Ovary (tissue), 9 donors: Measurements from ENCODE around the gene PCDHGA1. TPM values are rescaled to one million over a fixed set of nuclear protein-coding genes. Genes with fewer than 3 reads are reported as not detected.
A peak's percentile ranks its signal among the peaks of the same experiment; 100 is the strongest.
"Not testable (repeated sequence)": the region's sequence is repeated elsewhere in the genome, so short reads cannot be mapped to it uniquely, and the experiment has no call there.

Source experiments
- DNase-seq, 5 donors: peaks; one replicate each; pipeline ENCODE4 v3.0.0-alpha.2; 2019 to 2020
- H3K27ac ChIP-seq, 2 donors: fragments of 200-600 bp; one replicate each; pipeline versions ENCODE4 v1.5.1 to v1.8.0; 2019 to 2022
- H3K27me3 ChIP-seq: fragments of 200-600 bp; one replicate; pipeline ENCODE4 v1.8.0; 2022
- H3K36me3 ChIP-seq: fragments of 200-600 bp; sonication (generic); one replicate; pipeline ENCODE4 v1.5.1; 2019
- H3K4me1 ChIP-seq: one replicate; pipeline ENCODE4 v1.8.1; 2013; ENCODE audit warnings: mild to moderate bottlenecking, moderate library complexity; ENCODE audit not compliant: insufficient read depth
- H3K4me3 ChIP-seq: fragments of 200-600 bp; sonication (generic); one replicate; pipeline ENCODE4 v1.5.1; 2017
- H3K9me3 ChIP-seq, 2 donors: fragments of 200-600 bp in 1 of 2; sonication (generic) in 1 of 2; one replicate each; pipeline versions ENCODE4 v1.5.1 to v1.8.1; 2013 to 2019; ENCODE audit warnings: mild to moderate bottlenecking in 1 of 2, moderate library complexity in 1 of 2
- CTCF ChIP-seq, 3 donors: fragments of 450-650 bp in 2 of 3; fragments of 200-600 bp in 1 of 3; IDR thresholded peaks; one replicate each; pipeline versions ENCODE4 v1.5.1 to v1.8.0; 2016 to 2022; ENCODE audit warnings: antibody characterized with exemption in 3 of 3, mild to moderate bottlenecking in 1 of 3
- EP300 ChIP-seq: sonication (generic); formaldehyde crosslinking; IDR thresholded peaks from one replicate; pipeline ENCODE4 v1.6.1; 2017; ENCODE audit warnings: antibody characterized with exemption
- POLR2A ChIP-seq: fragments of 450-650 bp; IDR thresholded peaks from one replicate; pipeline ENCODE4 v1.6.1; 2017; ENCODE audit warnings: antibody characterized with exemption, mild to moderate bottlenecking, moderate library complexity
- WGBS, 3 donors: extraction: QIAGEN DNeasy Blood & Tissue Kit in 1 of 3; methylation state at CpG; one replicate each; pipeline versions ENCODE4 v1.1.5 to v1.1.7; 2013 to 2017; 5-methylcytosine and 5-hydroxymethylcytosine counted together
- intact Hi-C, 4 donors: fragments of 100-400 bp; cut with DNase I; formaldehyde crosslinking; loops; one replicate each; pipeline versions ENCODE4 v1.11.0 to v1.15.1; 2022 to 2023
- polyA plus RNA-seq, 2 donors: library from polyadenylated mRNA; stranded (reverse); fragments of 200-250 nt in 1 of 2; fragments of 350-450 nt in 1 of 2; fragmentation: Illumina TruSeq in 1 of 2; extraction: RNeasy Lipid Tissue Mini Kit (QIAGEN cat#74804) in 1 of 2; gene quantifications; one replicate each; pipeline ENCODE4 v1.2.3, GENCODE V29; 2013 to 2014
- total RNA-seq, 7 donors: library from RNA; depleted of rRNA in 2 of 7; stranded (reverse); fragments of >200 nt in 2 of 7; fragmentation: NEBNext Ultra II Directional in 3 of 7; extraction: Animal tissue kit (Norgen Biotek cat#: 25700) in 3 of 7; gene quantifications; one replicate each; pipeline versions ENCODE4 v1.1.0 to v1.2.4, GENCODE V29; 2016 to 2023
- donor health status: DM: no; HTN: no; CAD: no; lungs with moderate emphysema.
- donor health status: DM: no; HTN: no; CAD: no.
- donor health status: Bipolar disorder and iron deficiency.
- donor health status: DM: yes; HTN: yes; CAD: no.
- donor health status: DM: no; HTN: no; CAD: no.
- donor health status: DM: yes; HTN: yes; CAD: no.

Gene PCDHGA1
- total and polyA plus RNA-seq, 9 donors = 0.29 to 2.8 (median 0.94) TPM

GRCh38 chr5:141338538-141339306 is 8.4 kb downstream of the PCDHGA1 start, which contains the start of gene PCDHGA2:
Gene PCDHGA2, plus strand, starts transcription at chr5:141338760.
- peak in 3 of 5 donors; percentile 43 to 50 (median 43) for DNase-seq
- H3K27me3 ChIP-seq = no peaks in the 10 kb centered on the region
- peaks cover 7 to 37% of the 10 kb centered on the region in 2 donors for H3K9me3 ChIP-seq
- peak within 1 kb of the TSS; percentile 26 for H3K4me3 ChIP-seq
- intact Hi-C loops = no loop called here
- WGBS, 3 donors = 7 to 15% (median 7%) methylated on average over 27 of the region's 27 CpGs
- no peak within 1 kb of the TSS for H3K27ac ChIP-seq
- no peaks in the 10 kb centered on the region for H3K4me1 ChIP-seq
- peak; percentile 9 to 58 (median 46) for TF ChIP-seq CTCF (IDR thresholded peaks at IDR 0.05)
- no peak for TF ChIP-seq EP300
- no peaks in the 10 kb centered on the region for H3K36me3 ChIP-seq

- intact Hi-C loops, H3K27me3 ChIP-seq, H3K27ac ChIP-seq, H3K36me3 ChIP-seq, DNase-seq, H3K4me3 ChIP-seq, H3K4me1 ChIP-seq: not testable (repeated sequence)
- WGBS, 3 donors = 42 to 79% (median 52%) methylated on average over 24 to 45 of the region's 45 CpGs
- H3K9me3 ChIP-seq = peaks cover 19 to 46% of the 10 kb centered on the region in 2 donors
These were observed 10.6 kb downstream of the PCDHGA1 start for GRCh38 chr5:141340781-141341354.

- no peak for DNase-seq
- no peaks in the 10 kb centered on the region for H3K27me3 ChIP-seq
These were observed 12.5 kb downstream of the PCDHGA1 start for GRCh38 chr5:141342773-141343172.

GRCh38 chr5:141343242-141343952 is 13.1 kb downstream of the PCDHGA1 start, which contains the start of gene PCDHGA3:
Gene PCDHGA3, plus strand, starts transcription at chr5:141343829. Its CDS starts 205 bp downstream, at chr5:141344034.
- TF ChIP-seq EP300 = no peak
- TF ChIP-seq POLR2A = no peak
- TF ChIP-seq CTCF (IDR thresholded peaks at IDR 0.05) = no peak
- Histone ChIP-seq H3K27me3 (no peaks in the 10 kb centered on the region), H3K27ac (no peak within 1 kb of the TSS), H3K36me3 (no peaks in the 10 kb centered on the region), H3K4me1 (no peaks in the 10 kb centered on the region), H3K9me3 (peaks cover 16 to 49% of the 10 kb centered on the region in 2 donors), H3K4me3 (peak within 1 kb of the TSS; percentile 8)
- DNase-seq = no peak
- intact Hi-C loops = no loop called here
- 23 to 26% (median 24%) methylated on average over 9 of the region's 9 CpGs for WGBS, 3 donors

More at GRCh38 chr5:141342773-141343172, 12.5 kb downstream of the PCDHGA1 start:
- Histone ChIP-seq H3K36me3 (no peaks in the 10 kb centered on the region), H3K9me3 (peaks cover 16 to 49% of the 10 kb centered on the region in 2 donors), H3K4me3 (no peak overlapping the region), H3K4me1 (no peaks in the 10 kb centered on the region), H3K27ac (no peak overlapping the region)
- intact Hi-C loops = no loop called here
- no peak for TF ChIP-seq POLR2A
- TF ChIP-seq CTCF (IDR thresholded peaks at IDR 0.05) = no peak
- no peak for TF ChIP-seq EP300
- 19 to 26% (median 23%) methylated on average over 1 of the region's 1 CpG for WGBS, 3 donors
